ENCODE results near the gene PKDCC.

PKDCC gene, protein sequence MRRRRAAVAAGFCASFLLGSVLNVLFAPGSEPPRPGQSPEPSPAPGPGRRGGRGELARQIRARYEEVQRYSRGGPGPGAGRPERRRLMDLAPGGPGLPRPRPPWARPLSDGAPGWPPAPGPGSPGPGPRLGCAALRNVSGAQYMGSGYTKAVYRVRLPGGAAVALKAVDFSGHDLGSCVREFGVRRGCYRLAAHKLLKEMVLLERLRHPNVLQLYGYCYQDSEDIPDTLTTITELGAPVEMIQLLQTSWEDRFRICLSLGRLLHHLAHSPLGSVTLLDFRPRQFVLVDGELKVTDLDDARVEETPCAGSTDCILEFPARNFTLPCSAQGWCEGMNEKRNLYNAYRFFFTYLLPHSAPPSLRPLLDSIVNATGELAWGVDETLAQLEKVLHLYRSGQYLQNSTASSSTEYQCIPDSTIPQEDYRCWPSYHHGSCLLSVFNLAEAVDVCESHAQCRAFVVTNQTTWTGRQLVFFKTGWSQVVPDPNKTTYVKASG

DNA sequence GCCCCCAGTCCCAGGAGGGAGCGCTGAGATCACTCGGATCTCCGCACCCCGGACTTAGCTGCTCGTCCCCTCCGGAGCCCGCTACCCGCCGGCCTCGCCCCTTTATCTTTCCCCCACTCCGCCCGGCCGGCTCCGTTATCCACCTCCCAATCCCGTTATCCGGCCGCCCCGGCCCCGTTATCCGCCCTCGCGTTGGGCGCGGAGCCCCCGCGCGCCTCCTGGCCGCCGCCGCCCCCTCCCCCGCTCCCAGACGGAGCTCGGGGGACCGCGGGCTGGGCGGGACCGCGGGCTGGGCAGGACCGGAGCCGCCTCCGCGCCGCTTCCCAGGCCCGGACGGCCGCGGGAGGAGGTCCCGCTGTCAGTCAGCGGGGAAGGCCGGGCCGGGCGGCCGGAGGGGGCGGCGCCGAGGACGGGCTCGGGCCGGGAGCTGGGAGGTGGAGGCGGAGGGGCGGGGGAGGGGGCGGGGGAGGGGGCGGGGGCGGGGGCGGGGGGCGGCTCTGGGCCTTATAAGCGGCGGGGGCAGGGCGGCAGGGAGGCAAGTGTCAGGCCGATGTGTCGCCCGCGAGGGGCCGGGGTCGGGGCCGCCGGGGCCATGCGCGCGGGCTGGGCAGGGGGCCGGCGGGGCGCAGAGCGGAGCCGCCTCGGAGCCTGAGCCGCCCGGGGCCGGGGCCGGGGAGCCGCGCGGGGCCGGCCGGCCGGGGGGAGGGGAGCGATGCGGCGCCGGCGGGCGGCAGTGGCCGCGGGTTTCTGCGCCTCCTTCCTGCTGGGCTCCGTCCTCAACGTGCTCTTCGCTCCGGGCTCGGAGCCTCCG, at the start of gene PKDCC:
Gene PKDCC, plus strand, starts transcription at position 534 of the 811 bp plus-strand sequence. Its CDS starts 179 bp downstream, at position 713.
- H3K4me1 ChIP-seq (ENCODE audit: control insufficient read depth in 1 of 2, insufficient read depth in 1 of 2, low read depth in 1 of 2, low read length in 1 of 2) = peaks cover 0 to 5% of the 10 kb centered on the region in 2 experiments
- H3K4me3 ChIP-seq (ENCODE audit: low read depth in 1 of 2, low read length in 1 of 2) = peak within 1 kb of the TSS in 1 of 2 experiments; percentile 32
- no peaks in the 10 kb centered on the region for H3K9me3 ChIP-seq
- peaks cover 97% of the 10 kb centered on the region for H3K27me3 ChIP-seq
- no peaks in the 10 kb centered on the region for H3K36me3 ChIP-seq
- no peak within 1 kb of the TSS for H3K27ac ChIP-seq
- no peak for TF ChIP-seq CTCF (IDR thresholded peaks at IDR 0.05)

DNA sequence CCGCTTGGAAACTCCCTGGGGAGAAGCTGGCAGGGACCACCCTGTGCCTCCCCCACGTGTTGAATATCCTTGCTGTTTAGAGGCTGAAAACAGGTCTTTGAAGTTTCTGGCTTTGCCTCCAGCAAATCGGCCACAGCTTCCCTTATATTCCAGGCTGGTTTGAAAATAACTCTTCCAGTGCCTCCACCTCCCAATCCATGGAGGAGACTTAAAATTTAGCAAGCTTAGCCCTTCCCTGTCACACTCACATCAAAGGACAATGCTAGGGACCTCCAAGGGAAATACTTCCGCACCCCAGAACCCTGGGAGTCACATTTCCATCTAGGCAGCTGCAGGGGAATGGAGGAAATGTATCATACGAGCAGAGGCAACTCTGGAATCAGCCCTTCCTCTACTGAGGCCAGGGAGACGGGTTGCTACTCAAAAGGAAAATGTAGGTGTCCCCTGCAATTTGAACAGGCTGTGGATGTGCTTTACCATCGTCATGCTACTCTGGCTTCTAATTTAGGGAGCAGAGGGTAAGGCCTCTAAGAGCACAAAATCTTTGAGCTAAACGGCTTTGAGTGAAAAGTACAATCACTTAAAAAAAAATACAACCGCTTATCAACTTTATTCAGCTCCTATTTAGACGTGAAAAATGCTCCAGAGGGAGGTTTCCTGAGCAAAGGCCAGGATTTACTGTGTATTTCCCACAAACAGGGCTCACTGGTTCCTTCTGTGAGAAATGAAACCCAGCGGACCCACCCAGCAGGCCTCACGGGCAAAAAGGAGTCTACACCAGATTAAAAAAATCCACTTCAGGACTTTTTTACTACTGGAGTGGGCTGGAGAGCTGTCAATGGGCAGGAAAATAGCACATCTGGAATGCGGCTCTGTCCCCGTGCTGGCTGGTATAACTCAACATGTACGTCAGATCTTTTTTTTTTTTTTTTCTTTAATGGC, 49.4 kb upstream of the PKDCC start:
- no peaks in the 10 kb centered on the region for H3K36me3 ChIP-seq
- H3K4me3 ChIP-seq (ENCODE audit: low read depth in 1 of 2, low read length in 1 of 2) = no peak overlapping the region
- no peak overlapping the region for H3K27ac ChIP-seq
- no peaks in the 10 kb centered on the region for H3K27me3 ChIP-seq
- H3K9me3 ChIP-seq = no peaks in the 10 kb centered on the region
- no peak for TF ChIP-seq CTCF (IDR thresholded peaks at IDR 0.05)
- H3K4me1 ChIP-seq (ENCODE audit: control insufficient read depth in 1 of 2, insufficient read depth in 1 of 2, low read depth in 1 of 2, low read length in 1 of 2) = no peaks in the 10 kb centered on the region

- no peak overlapping the region for H3K4me3 ChIP-seq (ENCODE audit: low read depth in 1 of 2, low read length in 1 of 2)
- H3K36me3 ChIP-seq = no peaks in the 10 kb centered on the region
- no peaks in the 10 kb centered on the region for H3K4me1 ChIP-seq (ENCODE audit: control insufficient read depth in 1 of 2, insufficient read depth in 1 of 2, low read depth in 1 of 2, low read length in 1 of 2)
- H3K9me3 ChIP-seq = no peaks in the 10 kb centered on the region
- H3K27me3 ChIP-seq = no peaks in the 10 kb centered on the region
- H3K27ac ChIP-seq = no peak overlapping the region
- TF ChIP-seq CTCF (IDR thresholded peaks at IDR 0.05) = no peak
Measured at GRCh38 chr2:41999128-41999480, 48.7 kb upstream of the PKDCC start.

DNA sequence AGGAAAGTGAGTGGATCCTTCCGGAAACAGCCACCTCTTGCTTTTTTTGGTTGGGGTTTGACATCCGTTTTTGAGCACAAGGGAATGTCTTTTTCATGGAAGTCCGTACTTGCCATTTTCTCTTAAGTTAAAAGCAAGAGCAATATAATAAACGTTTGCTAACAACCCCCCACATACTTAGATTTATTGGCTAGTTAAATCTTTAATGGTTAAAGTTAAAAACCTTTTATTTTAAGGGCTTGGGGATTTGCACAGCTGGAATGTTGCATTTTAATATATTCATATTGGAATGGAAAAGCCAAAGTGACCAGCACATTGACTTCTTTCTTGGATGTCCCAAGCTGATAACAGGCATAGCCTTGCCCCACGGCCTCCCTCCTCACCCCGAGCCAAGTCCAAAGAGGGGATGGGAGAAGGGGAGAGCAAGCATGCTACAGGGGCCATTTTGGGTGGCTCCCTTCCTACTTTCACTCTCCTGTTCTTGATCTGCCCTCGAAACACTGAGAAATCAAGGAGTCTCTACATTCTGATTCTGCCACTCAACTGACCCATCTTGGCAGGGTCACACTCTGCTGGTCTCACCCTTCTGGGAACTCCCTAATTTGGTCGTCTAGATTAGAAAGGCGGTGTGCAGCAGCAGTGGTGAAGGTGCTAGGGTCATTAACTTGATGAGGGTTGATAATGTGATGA, 48.1 kb upstream of the PKDCC start:
- TF ChIP-seq CTCF (IDR thresholded peaks at IDR 0.05) = no peak
- Histone ChIP-seq H3K9me3 (no peaks in the 10 kb centered on the region), H3K36me3 (no peaks in the 10 kb centered on the region), H3K4me3 (ENCODE audit: low read depth in 1 of 2, low read length in 1 of 2) (no peak overlapping the region), H3K27me3 (no peaks in the 10 kb centered on the region), H3K4me1 (ENCODE audit: control insufficient read depth in 1 of 2, insufficient read depth in 1 of 2, low read depth in 1 of 2, low read length in 1 of 2) (no peaks in the 10 kb centered on the region), H3K27ac (no peak overlapping the region)
